Endodermal cell (in vitro differentiated cells): Measurements from ENCODE around the gene AQP12A. TPM values are rescaled to one million over a fixed set of nuclear protein-coding genes. Genes with fewer than 3 reads are reported as not detected.

Source experiments
- DNase-seq: peaks from one replicate; pipeline ENCODE4 v3.0.0-alpha.2; 2017
- H3K27ac ChIP-seq: 2 replicates; pipeline ENCODE4 v1.5.1; 2013; ENCODE audit warnings: mild to moderate bottlenecking, low read depth, low read length, moderate library complexity
- H3K27me3 ChIP-seq: 2 replicates; pipeline ENCODE4 v1.6.1; 2013; ENCODE audit warnings: mild to moderate bottlenecking, low read length, moderate library complexity; ENCODE audit not compliant: insufficient read depth, control insufficient read depth, poor library complexity, severe bottlenecking
- H3K36me3 ChIP-seq: 2 replicates; pipeline ENCODE4 v1.7.0; 2013; ENCODE audit warnings: mild to moderate bottlenecking, low read length, moderate library complexity; ENCODE audit not compliant: control insufficient read depth, insufficient read depth
- H3K4me1 ChIP-seq: one replicate; pipeline ENCODE4 v1.7.0; 2013; ENCODE audit warnings: low read length; ENCODE audit not compliant: control insufficient read depth, insufficient read depth
- H3K4me3 ChIP-seq: 2 replicates; pipeline ENCODE4 v1.5.1; 2013; ENCODE audit warnings: mild to moderate bottlenecking, low read length, moderate library complexity
- H3K9ac ChIP-seq: 2 replicates; pipeline ENCODE4 v1.6.1; 2013; ENCODE audit warnings: mild to moderate bottlenecking, low read length, moderate library complexity; ENCODE audit not compliant: poor library complexity, severe bottlenecking; ENCODE audit errors: extremely low read depth
- H3K9me3 ChIP-seq: 2 replicates; pipeline ENCODE4 v1.6.1; 2013; ENCODE audit warnings: mild to moderate bottlenecking, low read length, moderate library complexity; ENCODE audit not compliant: control insufficient read depth
- H3K27ac Mint-ChIP-seq: 2 replicates; pipeline ENCODE4 v1.8.0; 2020; ENCODE audit warnings: mixed read lengths
- H3K27me3 Mint-ChIP-seq: 2 replicates; pipeline ENCODE4 v1.8.0; 2021; ENCODE audit warnings: mild to moderate bottlenecking, mixed read lengths; ENCODE audit not compliant: insufficient read depth
- H3K36me3 Mint-ChIP-seq: 2 replicates; pipeline ENCODE4 v1.8.0; 2020; ENCODE audit warnings: low read depth, mixed read lengths
- H3K4me1 Mint-ChIP-seq: 2 replicates; pipeline ENCODE4 v1.8.0; 2020; ENCODE audit warnings: mixed read lengths
- H3K4me3 Mint-ChIP-seq: 2 replicates; pipeline ENCODE4 v1.8.0; 2020; ENCODE audit warnings: mild to moderate bottlenecking, moderate library complexity, mixed read lengths
- H3K9me3 Mint-ChIP-seq: 2 replicates; pipeline ENCODE4 v1.8.0; 2020; ENCODE audit warnings: mild to moderate bottlenecking, mixed read lengths
- CTCF ChIP-seq: fragments of 200-600 bp; sonication (generic); conservative IDR thresholded peaks from 2 replicates; pipeline ENCODE4 v1.5.0; 2021; ENCODE audit warnings: antibody characterized with exemption, mild to moderate bottlenecking
- WGBS, 2 experiments: methylation state at CpG; one replicate each; pipeline versions ENCODE4 v1.1.5 to v1.1.7; 2013; ENCODE audit warnings: missing lambda C conversion rate in 2 of 2, mixed read lengths in 1 of 2; ENCODE audit not compliant: insufficient coverage in 1 of 2, insufficient read length in 1 of 2; 5-methylcytosine and 5-hydroxymethylcytosine counted together
- total RNA-seq, 2 donors: library from RNA; stranded (reverse); fragmentation: NEBNext Ultra II Directional in 1 of 2; extraction: Animal tissue kit (Norgen Biotek cat#: 25700) in 1 of 2; gene quantifications; 2 replicates in 1 of 2; 3 replicates in 1 of 2; pipeline ENCODE4 v1.2.1, GENCODE V29; 2021

Gene AQP12A
- total RNA-seq, 2 donors from 2014 or later = not detected

GRCh38 chr2:240648155-240648649, 43.5 kb upstream of the AQP12A start:
- H3K27me3 Mint-ChIP-seq = peaks cover 20% of the 10 kb centered on the region
- Histone ChIP-seq H3K9ac (no peak overlapping the region), H3K4me3 (no peak overlapping the region), H3K36me3 (no peaks in the 10 kb centered on the region), H3K4me1 (no peaks in the 10 kb centered on the region), H3K27ac (no peak overlapping the region), H3K27me3 (no peaks in the 10 kb centered on the region), H3K9me3 (peaks cover 23% of the 10 kb centered on the region)
- H3K36me3 Mint-ChIP-seq = peaks cover 2% of the 10 kb centered on the region
- no peak for DNase-seq
- H3K4me1 Mint-ChIP-seq = peaks cover 17% of the 10 kb centered on the region
- no peak for TF ChIP-seq CTCF
- H3K4me3 Mint-ChIP-seq = no peak overlapping the region
- WGBS, 2 experiments = 90 to 92% methylated on average over 5 to 6 of the region's 6 CpGs
- no peak overlapping the region for H3K27ac Mint-ChIP-seq
- peaks cover 15% of the 10 kb centered on the region for H3K9me3 Mint-ChIP-seq

- WGBS, 2 experiments = 51 to 80% methylated on average over 10 to 19 of the region's 19 CpGs
- peaks cover 24% of the 10 kb centered on the region for H3K27me3 Mint-ChIP-seq
Observed at GRCh38 chr2:240648650-240649275, 42.9 kb upstream of the AQP12A start.

GRCh38 chr2:240649331-240649730, 42.3 kb upstream of the AQP12A start:
- Histone ChIP-seq H3K9me3 (peaks cover 23% of the 10 kb centered on the region), H3K36me3 (no peaks in the 10 kb centered on the region), H3K27ac (no peak overlapping the region), H3K4me3 (no peak overlapping the region), H3K9ac (no peak overlapping the region), H3K4me1 (no peaks in the 10 kb centered on the region), H3K27me3 (no peaks in the 10 kb centered on the region)
- Mint-ChIP-seq H3K4me3 (no peak overlapping the region), H3K27me3 (peaks cover 22% of the 10 kb centered on the region), H3K4me1 (peaks cover 17% of the 10 kb centered on the region), H3K9me3 (peaks cover 15% of the 10 kb centered on the region), H3K27ac (no peak overlapping the region), H3K36me3 (peaks cover 2% of the 10 kb centered on the region)
- TF ChIP-seq CTCF = no peak
- DNase-seq = peak; percentile 44
- WGBS, 2 experiments = 69% methylated on average over 7 of the region's 7 CpGs; no CpG with 5 or more reads in 1 of the 2 experiments

More at GRCh38 chr2:240648650-240649275, 42.9 kb upstream of the AQP12A start:
- Histone ChIP-seq H3K4me1 (no peaks in the 10 kb centered on the region), H3K9ac (no peak overlapping the region), H3K27ac (no peak overlapping the region), H3K36me3 (no peaks in the 10 kb centered on the region), H3K4me3 (no peak overlapping the region), H3K9me3 (peaks cover 23% of the 10 kb centered on the region), H3K27me3 (no peaks in the 10 kb centered on the region)
- H3K36me3 Mint-ChIP-seq = peaks cover 2% of the 10 kb centered on the region
- H3K4me3 Mint-ChIP-seq = no peak overlapping the region
- DNase-seq = peak; percentile 58
- peaks cover 15% of the 10 kb centered on the region for H3K9me3 Mint-ChIP-seq
- H3K4me1 Mint-ChIP-seq = peaks cover 17% of the 10 kb centered on the region
- no peak overlapping the region for H3K27ac Mint-ChIP-seq
- no peak for TF ChIP-seq CTCF
